Large intestine (tissue), 3 donors: ENCODE results near the gene PEBP1. TPM values are rescaled to one million over a fixed set of nuclear protein-coding genes. Genes with fewer than 3 reads are reported as not detected.
A peak's percentile ranks its signal among the peaks of the same experiment; 100 is the strongest.

Experiments used
- DNase-seq, 2 donors: peaks; one replicate each; pipeline versions ENCODE4 v3.0.0 to v3.0.0-alpha.2; 2013
- H3K27ac ChIP-seq: one replicate; pipeline ENCODE4 v1.5.1; 2013; ENCODE audit warnings: low read length
- H3K27me3 ChIP-seq: 2 replicates; pipeline ENCODE4 v1.6.1; 2013; ENCODE audit warnings: low read length; ENCODE audit not compliant: control insufficient read depth, insufficient read depth
- H3K36me3 ChIP-seq: 2 replicates; pipeline ENCODE4 v1.6.1; 2013; ENCODE audit warnings: low read length; ENCODE audit not compliant: control insufficient read depth, insufficient read depth
- H3K4me1 ChIP-seq: one replicate; pipeline ENCODE4 v1.6.1; 2013; ENCODE audit warnings: low read length; ENCODE audit not compliant: control insufficient read depth, insufficient read depth
- H3K4me3 ChIP-seq: one replicate; pipeline ENCODE4 v1.5.1; 2013; ENCODE audit warnings: low read length
- H3K9me3 ChIP-seq: one replicate; pipeline ENCODE4 v1.6.1; 2013; ENCODE audit warnings: mild to moderate bottlenecking, low read depth, low read length, moderate library complexity; ENCODE audit not compliant: control insufficient read depth
- WGBS: methylation state at CpG from one replicate; pipeline ENCODE4 v1.1.5; 2013; ENCODE audit warnings: low lambda C conversion rate; ENCODE audit not compliant: insufficient coverage; 5-methylcytosine and 5-hydroxymethylcytosine counted together
- polyA plus RNA-seq: library from polyadenylated mRNA; unstranded; fragments of 120-200 nt; gene quantifications from one replicate; pipeline ENCODE4 v1.2.1, GENCODE V29; 2013

The PEBP1 gene
- polyA plus RNA-seq, 1 donor: 252 TPM

DNA sequence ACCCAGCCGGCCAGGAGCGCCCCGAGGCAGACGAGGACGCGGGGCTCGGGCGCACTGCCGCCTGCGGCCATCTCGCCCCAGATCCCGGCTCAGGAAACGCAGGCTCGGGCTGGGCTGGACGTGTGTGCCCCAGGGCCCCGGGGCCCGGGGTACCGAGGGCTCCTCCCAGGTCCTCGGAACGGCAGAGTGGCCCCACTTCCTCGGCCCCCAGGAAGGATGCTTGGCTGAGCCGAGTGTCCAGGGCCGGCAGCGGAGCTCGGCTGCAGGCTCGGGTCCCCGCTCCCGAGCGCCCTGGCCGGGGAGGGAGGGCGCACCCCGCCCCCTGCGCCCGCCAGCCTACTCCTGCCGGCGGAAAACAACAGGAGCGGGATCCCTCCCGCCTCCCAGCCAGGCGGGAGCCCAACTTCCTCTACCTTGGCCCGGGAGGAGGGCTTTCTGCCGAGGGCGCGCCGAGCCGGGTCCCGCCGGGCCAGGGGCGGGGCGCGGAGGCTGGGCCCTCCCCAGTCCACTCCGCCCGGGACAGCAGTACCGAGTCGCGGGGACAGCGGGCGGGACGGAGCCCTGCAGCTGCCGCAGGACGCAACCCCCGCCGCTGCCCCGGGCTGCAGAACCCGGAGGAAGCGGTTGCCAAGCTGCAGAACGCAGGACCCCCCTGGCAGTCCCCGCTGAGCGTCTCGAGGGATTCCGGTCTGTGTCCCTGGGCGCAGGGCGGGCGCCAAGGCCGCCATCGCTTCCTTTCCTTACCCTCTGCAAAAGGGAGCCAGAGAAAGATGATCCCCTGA, 32.1 kb upstream of the PEBP1 start, which contains the start of gene VSIG10:
Gene VSIG10 (minus strand): TSS at position 411 of the 782 bp plus-strand sequence. CDS start 340 bp downstream, at position 71.
- H3K4me1 ChIP-seq: peaks cover 9% of the 10 kb centered on the region
- no peaks in the 10 kb centered on the region for H3K36me3 ChIP-seq
- H3K9me3 ChIP-seq: no peaks in the 10 kb centered on the region
- no CpG with 5 or more reads among the region's 75 CpGs for whole genome bisulfite sequencing
- peak within 1 kb of the TSS; percentile 76 for H3K27ac ChIP-seq
- no peaks in the 10 kb centered on the region for H3K27me3 ChIP-seq
- H3K4me3 ChIP-seq: peak within 1 kb of the TSS; percentile 72
- DNase-seq: peak; percentile 50 to 83

DNA sequence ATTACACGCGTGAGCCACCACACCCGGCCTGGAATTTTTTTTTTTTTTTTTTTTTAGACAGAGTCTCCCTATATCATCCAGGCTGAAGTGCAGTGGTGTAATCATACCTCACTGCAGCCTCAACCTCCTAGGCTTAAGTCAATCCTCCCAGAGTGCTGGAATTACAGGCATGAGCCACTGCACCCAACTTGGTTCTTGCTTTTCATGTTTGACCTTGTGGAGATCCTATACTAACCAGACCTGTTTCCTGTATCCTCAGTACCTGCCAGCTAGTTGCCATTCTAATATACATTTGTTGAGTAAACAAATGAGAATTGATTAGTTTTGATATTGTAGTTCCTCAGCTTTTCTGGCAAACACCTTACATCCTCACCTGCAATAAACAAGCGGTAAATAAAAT, 28.9 kb upstream of the PEBP1 start:
- WGBS: no CpG with 5 or more reads among the region's 4 CpGs
- Histone ChIP-seq H3K36me3 (no peaks in the 10 kb centered on the region), H3K4me1 (peaks cover 3% of the 10 kb centered on the region), H3K27me3 (no peaks in the 10 kb centered on the region), H3K27ac (no peak overlapping the region), H3K9me3 (no peaks in the 10 kb centered on the region), H3K4me3 (no peak overlapping the region)
- no peak for DNase-seq

DNA sequence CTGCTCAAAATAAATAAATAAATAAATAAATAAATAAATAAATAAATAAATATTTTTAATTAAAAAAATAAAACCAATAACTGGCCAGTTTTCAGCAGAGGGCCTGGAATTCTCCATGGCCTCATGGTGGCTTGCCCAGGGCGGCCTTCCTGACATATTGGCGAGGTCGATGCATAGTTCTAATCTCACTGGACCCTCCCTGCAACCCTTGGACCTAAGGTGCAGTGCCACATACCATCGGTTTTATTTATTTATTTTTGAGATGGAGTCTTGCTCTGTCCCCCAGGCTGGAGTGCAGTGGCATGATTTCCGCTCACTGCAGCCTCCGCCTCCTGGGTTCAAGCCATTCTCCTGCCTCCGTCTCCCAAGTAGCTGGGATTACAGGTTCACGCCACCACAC, 28.2 kb upstream of the PEBP1 start:
- Histone ChIP-seq H3K27me3 (no peaks in the 10 kb centered on the region), H3K36me3 (no peaks in the 10 kb centered on the region), H3K4me1 (no peaks in the 10 kb centered on the region), H3K4me3 (no peak overlapping the region), H3K27ac (no peak overlapping the region), H3K9me3 (no peaks in the 10 kb centered on the region)
- no CpG with 5 or more reads among the region's 8 CpGs for WGBS
- DNase-seq: peak in 1 of 2 donors; percentile 39

DNA sequence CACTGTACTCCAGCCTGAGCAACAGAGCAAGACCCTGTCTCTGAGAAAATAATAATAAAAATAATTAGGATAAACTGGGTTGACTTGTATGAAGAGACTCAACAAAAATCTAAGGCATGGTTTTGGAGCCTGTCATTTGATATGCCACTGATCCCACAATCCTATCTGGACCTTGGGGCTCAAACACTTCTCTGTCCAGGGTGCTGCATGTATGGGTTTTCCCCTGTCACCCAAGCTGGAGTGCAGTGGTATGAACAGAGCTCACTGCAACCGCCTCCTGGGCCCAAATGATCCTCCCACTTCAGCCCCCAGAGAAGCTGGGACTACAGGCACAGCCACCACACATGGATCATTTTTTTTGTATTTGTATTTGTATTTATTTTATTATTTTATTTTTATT, 26.8 kb upstream of the PEBP1 start:
- no peaks in the 10 kb centered on the region for H3K36me3 ChIP-seq
- no peak overlapping the region for H3K4me3 ChIP-seq
- no peaks in the 10 kb centered on the region for H3K4me1 ChIP-seq
- H3K27me3 ChIP-seq: no peaks in the 10 kb centered on the region
- no peak overlapping the region for H3K27ac ChIP-seq
- no CpG with 5 or more reads among the region's 1 CpG for WGBS
- DNase-seq: no peak
- no peaks in the 10 kb centered on the region for H3K9me3 ChIP-seq

DNA sequence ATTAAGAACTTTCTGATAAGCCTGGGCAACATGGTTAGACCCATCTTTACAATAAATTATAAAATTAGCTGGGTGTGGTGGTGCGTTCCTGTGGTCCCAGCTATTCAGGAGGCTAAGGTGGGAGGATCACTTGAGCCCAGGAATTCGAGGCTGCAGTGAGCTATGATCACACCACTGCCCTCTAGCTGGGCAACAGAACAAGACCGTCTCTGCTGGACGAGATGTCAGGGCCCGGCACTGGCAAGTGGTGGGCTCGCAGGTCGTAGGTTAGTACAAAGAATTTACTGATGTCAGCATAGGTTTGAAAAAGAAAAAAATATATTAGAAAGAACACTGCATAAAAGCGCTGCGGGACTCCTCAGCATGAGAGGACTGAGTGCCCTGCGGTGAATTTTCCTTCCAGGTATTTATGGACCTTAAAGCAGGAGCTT, 16.5 kb upstream of the PEBP1 start:
- Histone ChIP-seq H3K27ac (no peak overlapping the region), H3K4me1 (peaks cover 9% of the 10 kb centered on the region), H3K27me3 (no peaks in the 10 kb centered on the region), H3K36me3 (no peaks in the 10 kb centered on the region), H3K4me3 (no peak overlapping the region), H3K9me3 (no peaks in the 10 kb centered on the region)
- 92% methylated on average over 2 of the region's 10 CpGs for WGBS
- DNase-seq: no peak

DNA sequence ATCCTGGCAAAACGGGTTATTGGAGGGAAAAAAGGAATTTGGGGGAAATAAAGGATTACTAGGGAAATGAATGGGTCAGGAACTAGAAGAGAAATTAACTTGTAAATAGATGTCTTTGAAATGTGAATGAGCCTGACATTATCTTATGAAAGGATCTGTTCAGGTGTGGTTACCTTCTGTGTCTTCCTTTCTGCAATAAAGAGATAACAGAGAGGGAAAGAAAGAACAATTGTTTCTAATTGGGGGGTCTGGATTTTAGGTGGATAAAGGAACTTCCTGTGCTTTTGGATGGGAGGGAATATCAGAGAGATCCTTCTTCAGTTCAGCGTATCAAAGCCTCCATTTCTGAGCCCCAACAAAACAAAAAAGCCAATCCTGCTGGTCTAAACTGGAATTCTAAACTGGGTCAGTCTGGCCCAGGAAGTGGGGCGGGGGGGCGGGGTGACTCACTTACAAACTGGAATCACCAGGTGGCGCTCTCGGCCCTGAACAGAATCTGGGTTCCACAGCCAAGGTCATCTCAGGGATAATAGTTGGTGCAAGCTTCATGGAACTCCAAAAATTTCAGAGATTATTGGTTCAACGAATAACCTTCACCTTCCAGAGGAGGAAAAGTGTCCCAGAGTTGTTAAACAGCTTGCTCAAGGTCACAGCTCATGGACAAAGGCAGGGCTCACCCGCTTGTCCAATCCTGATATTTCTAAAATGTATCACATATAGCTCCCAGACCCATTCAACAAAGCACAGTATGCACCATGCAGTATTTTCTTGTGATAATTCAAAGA, 15.2 kb upstream of the PEBP1 start:
- H3K4me1 ChIP-seq: peaks cover 10% of the 10 kb centered on the region
- no peak overlapping the region for H3K4me3 ChIP-seq
- H3K36me3 ChIP-seq: no peaks in the 10 kb centered on the region
- H3K27ac ChIP-seq: no peak overlapping the region
- DNase-seq: peak in 1 of 2 donors; percentile 57
- H3K27me3 ChIP-seq: no peaks in the 10 kb centered on the region
- no peaks in the 10 kb centered on the region for H3K9me3 ChIP-seq
- WGBS: 38% methylated on average over 1 of the region's 8 CpGs

DNA sequence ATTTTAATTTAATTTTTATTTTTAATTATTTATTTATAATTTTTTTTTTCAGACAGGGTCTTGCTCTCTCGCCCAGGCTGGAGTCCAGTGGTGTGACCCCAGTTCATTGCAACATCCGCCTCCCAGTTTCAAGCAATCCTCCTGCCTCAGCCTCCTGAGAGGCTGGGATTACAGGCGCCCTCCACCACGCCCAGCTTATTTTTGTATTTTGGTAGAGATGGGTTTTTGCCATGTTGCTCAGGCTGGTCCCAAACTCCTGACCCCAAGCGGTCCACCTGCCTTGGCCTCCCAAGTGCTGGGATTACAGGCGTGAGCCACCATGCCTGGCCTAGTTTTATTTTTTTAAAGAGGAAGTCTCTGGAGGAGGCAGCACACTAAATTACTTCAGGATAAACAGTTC, 13.7 kb upstream of the PEBP1 start:
- Histone ChIP-seq H3K4me1 (peaks cover 9% of the 10 kb centered on the region), H3K27me3 (no peaks in the 10 kb centered on the region), H3K36me3 (no peaks in the 10 kb centered on the region), H3K27ac (no peak overlapping the region), H3K9me3 (no peaks in the 10 kb centered on the region), H3K4me3 (no peak overlapping the region)
- DNase-seq: no peak
- 100% methylated on average over 2 of the region's 6 CpGs for WGBS

DNA sequence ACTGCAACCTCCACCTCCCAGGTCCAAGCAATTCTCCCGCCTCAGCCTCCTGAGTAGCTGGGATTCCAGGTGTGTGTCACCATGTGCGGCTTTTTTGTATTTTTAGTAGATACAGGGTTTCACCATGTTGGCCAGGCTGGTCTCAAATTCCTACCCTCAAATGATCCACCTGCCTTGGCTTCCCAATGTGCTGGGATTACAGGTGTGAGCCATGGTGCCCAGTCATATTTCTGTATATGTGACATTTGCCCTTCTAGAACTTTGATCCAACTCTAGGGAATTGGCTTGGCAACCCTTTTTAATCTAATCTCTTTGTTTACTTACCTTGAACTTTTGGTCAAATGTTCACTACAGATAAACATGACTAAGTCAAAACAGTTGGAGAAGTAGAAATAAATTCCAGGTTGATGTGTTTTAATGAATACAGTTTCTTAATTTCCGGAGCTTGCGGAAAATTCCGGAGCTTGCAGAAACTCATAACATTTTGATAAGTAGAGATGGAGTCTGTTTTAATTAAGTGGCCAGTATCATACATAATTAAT, 11.5 kb upstream of the PEBP1 start:
- no peak overlapping the region for H3K27ac ChIP-seq
- H3K4me3 ChIP-seq: no peak overlapping the region
- WGBS: no CpG with 5 or more reads among the region's 5 CpGs
- H3K27me3 ChIP-seq: no peaks in the 10 kb centered on the region
- DNase-seq: peak in 1 of 2 donors; percentile 24
- H3K4me1 ChIP-seq: peaks cover 9% of the 10 kb centered on the region
- H3K9me3 ChIP-seq: no peaks in the 10 kb centered on the region
- H3K36me3 ChIP-seq: no peaks in the 10 kb centered on the region

DNA sequence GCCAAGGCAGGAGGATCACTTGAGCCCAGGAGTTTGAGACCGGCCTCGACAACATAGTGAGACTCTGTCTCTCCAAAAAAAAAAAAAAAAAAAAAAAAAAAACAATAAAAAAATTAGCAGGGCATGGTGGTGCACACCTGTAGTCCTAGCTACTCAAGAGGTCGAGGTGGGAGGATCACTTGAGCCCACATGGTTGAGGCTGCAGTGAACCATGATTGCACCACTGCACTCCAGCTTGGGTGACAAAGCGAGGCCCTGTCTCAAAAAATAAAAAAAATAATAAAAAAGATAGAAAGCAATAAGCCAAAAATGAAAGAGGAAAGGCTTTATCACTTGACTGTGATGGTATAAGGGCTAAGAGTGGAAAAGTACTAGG, 10.2 kb upstream of the PEBP1 start:
- H3K27ac ChIP-seq: no peak overlapping the region
- no peak for DNase-seq
- H3K27me3 ChIP-seq: no peaks in the 10 kb centered on the region
- H3K9me3 ChIP-seq: no peaks in the 10 kb centered on the region
- H3K4me3 ChIP-seq: no peak overlapping the region
- no peaks in the 10 kb centered on the region for H3K36me3 ChIP-seq
- WGBS: 100% methylated on average over 1 of the region's 4 CpGs
- H3K4me1 ChIP-seq: peaks cover 5% of the 10 kb centered on the region

DNA sequence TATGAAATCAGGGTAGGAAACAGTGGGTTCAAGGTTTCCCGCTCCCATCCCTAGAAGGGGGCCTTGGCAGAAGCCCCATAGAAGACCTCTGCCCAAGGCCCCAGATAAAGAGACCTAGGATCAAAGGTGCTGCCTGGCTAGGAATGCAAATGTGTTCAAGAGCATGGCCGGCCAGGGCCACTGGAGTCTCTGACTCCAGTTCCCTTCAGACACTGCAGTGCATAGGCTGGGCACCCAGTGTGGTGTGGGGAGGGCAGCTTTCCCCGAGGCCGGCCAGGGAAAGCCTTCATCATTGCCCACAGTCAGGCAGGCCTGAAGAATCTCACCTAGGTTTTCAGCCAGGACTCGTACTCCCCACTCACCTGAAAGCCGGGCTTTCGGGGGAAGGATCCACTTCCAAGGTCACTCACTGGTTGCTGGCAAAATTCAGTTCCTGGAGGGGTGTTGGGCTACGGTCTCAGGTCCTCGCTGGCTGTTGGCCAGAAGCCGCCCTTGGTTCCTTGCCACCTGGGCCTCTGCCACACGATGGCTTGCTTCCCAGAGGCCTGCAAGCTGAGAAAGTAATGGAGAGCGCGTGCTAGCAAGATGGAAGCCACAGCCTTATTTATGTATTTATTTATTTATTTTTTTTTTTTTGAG, 9.7 kb upstream of the PEBP1 start:
- H3K27ac ChIP-seq: no peak overlapping the region
- H3K9me3 ChIP-seq: no peaks in the 10 kb centered on the region
- H3K36me3 ChIP-seq: no peaks in the 10 kb centered on the region
- no peak for DNase-seq
- no CpG with 5 or more reads among the region's 13 CpGs for WGBS
- H3K4me1 ChIP-seq: peaks cover 5% of the 10 kb centered on the region
- H3K4me3 ChIP-seq: no peak overlapping the region
- H3K27me3 ChIP-seq: no peaks in the 10 kb centered on the region
